Mesothelial cell of epicardium (in vitro differentiated cells): Measurements from ENCODE around the gene GMDS. TPM values are rescaled to one million over a fixed set of nuclear protein-coding genes. Genes with fewer than 3 reads are reported as not detected.
"Not testable (repeated sequence)": the region's sequence is repeated elsewhere in the genome, so short reads cannot be mapped to it uniquely, and the experiment has no call there.

ENCODE experiments used
- DNase-seq, 2 experiments: peaks; one replicate each; pipeline ENCODE4 v3.0.0; 2021; ENCODE audit warnings: low spot score in 2 of 2; ENCODE audit not compliant: unreplicated experiment in 2 of 2
- H3K27ac Mint-ChIP-seq: 2 replicates; pipeline ENCODE4 v1.8.0; 2021; ENCODE audit warnings: mixed read lengths
- H3K27me3 Mint-ChIP-seq: 2 replicates; pipeline ENCODE4 v1.8.0; 2021; ENCODE audit warnings: low read depth, mixed read lengths
- H3K36me3 Mint-ChIP-seq: 2 replicates; pipeline ENCODE4 v1.8.0; 2021; ENCODE audit warnings: mixed read lengths
- H3K4me1 Mint-ChIP-seq: 2 replicates; pipeline ENCODE4 v1.8.0; 2021; ENCODE audit warnings: mixed read lengths
- H3K4me3 Mint-ChIP-seq: 2 replicates; pipeline ENCODE4 v1.8.0; 2021; ENCODE audit warnings: mild to moderate bottlenecking, moderate library complexity, mixed read lengths
- H3K9me3 Mint-ChIP-seq: 2 replicates; pipeline ENCODE4 v1.8.0; 2021; ENCODE audit warnings: mixed read lengths
- CTCF ChIP-seq: fragments of 200-600 bp; sonication (generic); IDR thresholded peaks from one replicate; pipeline ENCODE4 v1.5.0; 2021; ENCODE audit warnings: antibody characterized with exemption; ENCODE audit not compliant: unreplicated experiment
- total RNA-seq: library from RNA; stranded (reverse); gene quantifications from 3 replicates; pipeline ENCODE4 v1.2.1, GENCODE V29; 2021

GMDS gene
- total RNA-seq, 1 donor from 2014 or later, result 39.9 TPM

GRCh38 chr6:1848752-1849151 lies 396.7 kb downstream of the GMDS start:
- no peak for DNase-seq
- H3K4me3 Mint-ChIP-seq, result no peak overlapping the region
- TF ChIP-seq CTCF, result no peak
- no peak overlapping the region for H3K27ac Mint-ChIP-seq
- H3K27me3 Mint-ChIP-seq, result peaks cover 10% of the 10 kb centered on the region
- H3K9me3 Mint-ChIP-seq, result peaks cover 5% of the 10 kb centered on the region
- H3K4me1 Mint-ChIP-seq, result peaks cover 18% of the 10 kb centered on the region
- peaks cover 4% of the 10 kb centered on the region for H3K36me3 Mint-ChIP-seq

DNA sequence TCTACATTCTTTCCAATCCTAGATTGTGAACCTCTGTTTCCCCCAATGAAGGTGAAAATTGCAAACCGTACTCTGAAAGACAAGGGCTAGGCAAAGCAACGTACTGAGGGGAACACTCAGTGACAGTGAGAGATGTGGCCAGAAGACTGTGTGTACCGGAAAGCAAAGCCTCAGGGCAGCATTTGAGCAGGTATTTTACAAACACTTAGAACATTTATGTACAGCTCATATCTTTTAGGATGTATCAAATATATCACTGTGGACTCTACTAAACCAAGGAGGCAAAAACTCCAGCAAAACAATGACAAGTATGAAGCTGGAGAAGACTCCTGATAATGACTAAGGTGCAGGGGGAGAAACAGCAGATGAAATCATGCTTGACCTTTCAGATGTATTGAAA lies 398.8 kb downstream of the GMDS start:
- Mint-ChIP-seq H3K27me3 (peaks cover 4% of the 10 kb centered on the region), H3K4me3 (no peak overlapping the region), H3K4me1 (peaks cover 18% of the 10 kb centered on the region), H3K27ac (no peak overlapping the region), H3K9me3 (peaks cover 5% of the 10 kb centered on the region), H3K36me3 (peaks cover 4% of the 10 kb centered on the region)
- no peak for DNase-seq
- TF ChIP-seq CTCF, result no peak

- H3K27me3 Mint-ChIP-seq, H3K9me3 Mint-ChIP-seq, H3K4me1 Mint-ChIP-seq, H3K27ac Mint-ChIP-seq, DNase-seq, H3K4me3 Mint-ChIP-seq, H3K36me3 Mint-ChIP-seq: not testable (repeated sequence)
Measured at GRCh38 chr6:1845543-1845942, 399.9 kb downstream of the GMDS start.

DNA sequence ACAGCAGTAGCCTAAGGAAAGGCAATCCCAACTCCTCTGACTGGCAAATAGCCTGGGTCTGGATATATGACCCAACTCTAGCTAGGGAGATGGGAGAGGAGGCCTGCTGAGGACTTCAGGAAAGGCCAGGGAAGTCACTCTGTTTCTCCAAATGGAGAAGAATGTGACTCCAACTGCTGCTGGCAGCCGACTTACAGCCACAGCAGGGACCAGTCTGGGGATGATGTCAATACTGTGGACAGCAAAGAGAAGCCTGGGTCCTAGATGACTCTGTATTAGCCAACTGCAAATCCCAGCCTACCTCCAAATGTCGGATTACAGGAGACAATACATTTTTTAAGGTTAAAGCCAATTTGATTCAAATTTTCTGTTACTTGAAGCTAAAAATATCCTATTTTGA lies 403.1 kb downstream of the GMDS start:
- TF ChIP-seq CTCF, result no peak
- no peak overlapping the region for H3K4me3 Mint-ChIP-seq
- no peak for DNase-seq
- no peak overlapping the region for H3K27ac Mint-ChIP-seq
- H3K4me1 Mint-ChIP-seq, result peaks cover 25% of the 10 kb centered on the region
- H3K27me3 Mint-ChIP-seq, result no peaks in the 10 kb centered on the region
- peaks cover 5% of the 10 kb centered on the region for H3K9me3 Mint-ChIP-seq
- peaks cover 3% of the 10 kb centered on the region for H3K36me3 Mint-ChIP-seq

DNA sequence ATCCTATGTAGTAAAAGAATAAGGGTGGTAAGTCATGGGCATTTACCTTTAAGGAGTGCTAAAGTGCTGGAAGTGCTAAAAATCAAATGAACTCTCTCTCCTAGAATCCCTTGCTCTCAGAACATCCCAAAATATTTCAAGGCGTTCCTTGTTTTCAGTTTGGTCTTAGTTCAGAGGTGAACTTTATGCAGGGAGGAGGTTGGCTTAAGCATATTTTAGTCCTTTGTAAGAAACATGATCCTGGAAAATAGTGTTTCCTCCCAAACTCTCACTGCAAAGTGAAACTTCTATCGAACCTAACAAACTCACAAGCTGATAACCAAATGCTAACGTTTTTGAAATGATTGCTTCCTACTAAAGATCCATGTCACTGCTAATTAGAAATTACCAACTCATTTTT lies 404.3 kb downstream of the GMDS start:
- Mint-ChIP-seq H3K4me3 (no peak overlapping the region), H3K27ac (no peak overlapping the region), H3K27me3 (no peaks in the 10 kb centered on the region), H3K4me1 (peaks cover 37% of the 10 kb centered on the region), H3K36me3 (no peaks in the 10 kb centered on the region), H3K9me3 (no peaks in the 10 kb centered on the region)
- DNase-seq, result no peak
- no peak for TF ChIP-seq CTCF

DNA sequence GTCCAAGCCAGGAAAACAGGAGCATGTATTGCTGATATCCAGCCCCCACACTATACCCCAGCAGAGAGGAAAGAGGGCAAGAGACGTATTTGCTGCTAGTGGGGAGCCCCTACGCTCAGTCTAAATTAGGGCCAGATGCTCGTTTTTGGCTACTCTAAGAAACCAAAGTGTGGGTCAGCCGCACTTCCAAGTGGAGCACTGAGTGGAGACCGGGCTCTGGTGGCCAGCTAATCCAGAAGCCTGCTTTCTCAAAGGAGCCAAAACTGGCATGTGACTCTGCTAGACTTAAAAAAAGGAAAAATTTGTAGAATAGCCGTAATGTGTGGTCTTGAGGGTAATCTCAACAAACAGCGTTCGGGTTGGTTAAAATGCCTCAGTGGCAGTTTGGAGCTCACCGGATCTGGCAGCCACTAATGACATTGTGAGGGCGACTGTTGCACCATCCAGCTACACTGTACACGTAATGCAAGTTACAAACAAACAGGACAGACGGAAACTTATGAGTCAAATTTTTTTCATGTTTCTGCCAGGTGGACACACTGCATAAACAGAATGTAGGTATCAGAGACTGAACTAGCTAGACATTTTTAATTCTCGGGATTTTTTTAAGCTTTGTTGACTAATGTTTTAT lies 404.8 kb downstream of the GMDS start:
- DNase-seq, result no peak
- H3K27me3 Mint-ChIP-seq, result no peaks in the 10 kb centered on the region
- H3K36me3 Mint-ChIP-seq, result no peaks in the 10 kb centered on the region
- H3K4me3 Mint-ChIP-seq, result no peak overlapping the region
- no peaks in the 10 kb centered on the region for H3K9me3 Mint-ChIP-seq
- peaks cover 39% of the 10 kb centered on the region for H3K4me1 Mint-ChIP-seq
- TF ChIP-seq CTCF, result no peak
- no peak overlapping the region for H3K27ac Mint-ChIP-seq
